ENCODE data around the gene DDX60.

DDX60 gene

GRCh38 chr4:168183717-168184571, 134.6 kb downstream of the DDX60 start:
- no peaks in the 10 kb centered on the region for H3K36me3 Mint-ChIP-seq (ENCODE audit: insufficient read depth)
- no peaks in the 10 kb centered on the region for H3K27me3 Mint-ChIP-seq
- no peak for ATAC-seq (replicated peaks; ENCODE audit: extremely low read depth, poor library complexity, severe bottlenecking)
- H3K27ac Mint-ChIP-seq (ENCODE audit: low read depth), result no peak overlapping the region
- H3K9me3 Mint-ChIP-seq, result no peaks in the 10 kb centered on the region
- no peak overlapping the region for H3K4me3 Mint-ChIP-seq
- H3K4me1 Mint-ChIP-seq, result no peaks in the 10 kb centered on the region
- DNase-seq (ENCODE audit: low spot score in 2 of 2), result no peak

DNA sequence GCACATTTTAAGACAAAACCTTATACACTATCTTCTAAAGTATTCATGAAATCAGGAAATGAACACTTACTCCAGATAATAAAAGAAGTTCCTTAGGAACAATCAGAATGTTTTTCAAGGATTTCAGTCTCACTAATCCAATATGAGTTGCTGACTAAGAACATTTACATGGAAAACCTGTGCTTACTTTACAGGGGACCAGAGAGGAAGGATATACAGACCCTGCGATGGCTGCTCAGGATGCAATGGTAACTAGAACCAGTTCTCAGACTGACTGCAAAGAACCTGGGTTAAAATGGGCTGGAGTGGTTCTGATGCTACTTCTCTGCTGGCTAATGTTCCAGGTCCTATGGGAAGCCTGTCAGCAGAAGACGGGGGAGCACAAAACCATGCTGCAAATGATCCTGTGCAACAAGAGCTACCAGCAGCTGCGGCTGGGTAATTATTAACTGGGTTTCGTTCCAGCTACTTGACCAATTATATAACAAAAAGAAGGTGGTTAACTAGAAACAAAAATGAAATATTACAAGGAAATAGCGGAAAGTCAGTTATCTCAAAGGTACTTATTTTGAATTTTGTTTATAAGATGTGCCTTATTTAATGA, 140.9 kb downstream of the DDX60 start:
- no peak for ATAC-seq (replicated peaks; ENCODE audit: extremely low read depth, poor library complexity, severe bottlenecking)
- no peak overlapping the region for H3K27ac Mint-ChIP-seq (ENCODE audit: low read depth)
- no peaks in the 10 kb centered on the region for H3K9me3 Mint-ChIP-seq
- H3K4me3 Mint-ChIP-seq, result no peak overlapping the region
- peaks cover 2% of the 10 kb centered on the region for H3K36me3 Mint-ChIP-seq (ENCODE audit: insufficient read depth)
- DNase-seq (ENCODE audit: low spot score in 2 of 2), result no peak
- no peaks in the 10 kb centered on the region for H3K4me1 Mint-ChIP-seq
- no peaks in the 10 kb centered on the region for H3K27me3 Mint-ChIP-seq

- Mint-ChIP-seq H3K4me3 (no peak overlapping the region), H3K4me1 (no peaks in the 10 kb centered on the region), H3K27ac (ENCODE audit: low read depth) (no peak overlapping the region), H3K9me3 (no peaks in the 10 kb centered on the region), H3K36me3 (ENCODE audit: insufficient read depth) (peaks cover 2% of the 10 kb centered on the region), H3K27me3 (no peaks in the 10 kb centered on the region)
- ATAC-seq (replicated peaks; ENCODE audit: extremely low read depth, poor library complexity, severe bottlenecking), result no peak
- DNase-seq (ENCODE audit: low spot score in 2 of 2), result no peak
Observed at GRCh38 chr4:168174308-168174707, 144.2 kb downstream of the DDX60 start.

GRCh38 chr4:168167714-168168284, 150.8 kb downstream of the DDX60 start:
- H3K27me3 Mint-ChIP-seq, result no peaks in the 10 kb centered on the region
- no peak overlapping the region for H3K4me3 Mint-ChIP-seq
- no peak overlapping the region for H3K27ac Mint-ChIP-seq (ENCODE audit: low read depth)
- no peaks in the 10 kb centered on the region for H3K9me3 Mint-ChIP-seq
- H3K4me1 Mint-ChIP-seq, result no peaks in the 10 kb centered on the region
- no peaks in the 10 kb centered on the region for H3K36me3 Mint-ChIP-seq (ENCODE audit: insufficient read depth)
- DNase-seq (ENCODE audit: low spot score in 2 of 2) (no peak), ATAC-seq (replicated peaks; ENCODE audit: extremely low read depth, poor library complexity, severe bottlenecking) (no peak)
